ENCODE measurements around the gene AEBP2. TPM values are rescaled to one million over a fixed set of nuclear protein-coding genes. Genes with fewer than 3 reads are reported as not detected.
"Not testable (repeated sequence)": the region's sequence is repeated elsewhere in the genome, so short reads cannot be mapped to it uniquely, and the experiment has no call there.

Gene AEBP2
- total RNA-seq, 1 experiment from 2014 or later = 50.3 TPM

- Histone ChIP-seq H3K79me2 (ENCODE audit: low read depth) (no peaks in the 10 kb centered on the region), H3K4me2 (no peak overlapping the region), H2AFZ (no peak overlapping the region), H3K9me2 (ENCODE audit: insufficient read depth) (no peaks in the 10 kb centered on the region), H3K4me1 (replicated peaks; ENCODE audit: insufficient read depth) (no peaks in the 10 kb centered on the region), H3K27ac (no peak overlapping the region), H3K9me3 (ENCODE audit: insufficient read depth, low read depth) (no peaks in the 10 kb centered on the region), H4K20me1 (ENCODE audit: insufficient read depth) (no peaks in the 10 kb centered on the region), H3K36me3 (ENCODE audit: low read depth) (no peaks in the 10 kb centered on the region), H3K27me3 (ENCODE audit: insufficient read depth, low read depth) (no peaks in the 10 kb centered on the region), H3K4me3 (no peak overlapping the region), H3F3A (ENCODE audit: insufficient read depth, low read depth) (no peaks in the 10 kb centered on the region)
- TF ChIP-seq EZH2 (IDR thresholded peaks at IDR 0.05; ENCODE audit: low read depth) = no peak
- TF ChIP-seq CTCF (conservative IDR thresholded peaks at IDR 0.05) = no peak
- ChIA-PET CTCF (no interaction called here), POLR2A (ENCODE audit: unreplicated experiment) (interaction anchor here (0.7 kb wide), 1 partner anchor 8 kb away, joined by 4 read pairs; no protein-coding TSS in a partner anchor)
- BruUV-seq (replicated peaks) = no TSS peak
- DNase-seq = no peak
- intact Hi-C loops (cut with micrococcal nuclease; ENCODE audit: unreplicated experiment) = no loop called here
Observed at GRCh38 chr12:19411234-19412204, 27.8 kb upstream of the AEBP2 start.

DNA sequence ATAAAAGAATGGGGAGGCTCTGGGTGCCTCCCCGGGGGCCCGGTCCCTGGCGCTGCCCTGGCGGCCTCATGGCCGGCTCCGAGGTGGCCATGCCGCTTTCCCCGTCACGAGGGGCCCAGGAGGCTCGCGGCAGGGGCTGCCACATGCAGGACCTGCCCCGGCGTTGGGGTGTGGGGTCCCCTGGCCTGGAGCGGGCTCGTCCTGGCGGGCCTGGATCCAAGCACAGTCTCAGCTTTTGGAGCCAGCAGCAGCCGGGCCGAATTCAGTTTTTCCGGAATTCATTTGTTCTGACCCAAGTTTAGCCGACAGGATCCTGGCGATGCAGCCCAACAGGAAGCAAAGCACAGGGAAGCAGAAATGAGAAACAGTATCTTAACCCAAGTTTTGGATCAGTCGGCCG is 26.4 kb upstream of the AEBP2 start:
- BruUV-seq (replicated peaks) = no TSS peak
- intact Hi-C loops (cut with micrococcal nuclease; ENCODE audit: unreplicated experiment) = no loop called here
- no peak overlapping the region for H3K27ac ChIP-seq
- no peaks in the 10 kb centered on the region for H3K4me1 ChIP-seq (replicated peaks; ENCODE audit: insufficient read depth)
- TF ChIP-seq EZH2 (IDR thresholded peaks at IDR 0.05; ENCODE audit: low read depth) (no peak), CTCF (conservative IDR thresholded peaks at IDR 0.05) (no peak)
- no peaks in the 10 kb centered on the region for H3K79me2 ChIP-seq (ENCODE audit: low read depth)
- no peaks in the 10 kb centered on the region for H3F3A ChIP-seq (ENCODE audit: insufficient read depth, low read depth)
- no peaks in the 10 kb centered on the region for H3K36me3 ChIP-seq (ENCODE audit: low read depth)
- no peaks in the 10 kb centered on the region for H3K9me3 ChIP-seq (ENCODE audit: insufficient read depth, low read depth)
- H3K27me3 ChIP-seq (ENCODE audit: insufficient read depth, low read depth) = no peaks in the 10 kb centered on the region
- ChIA-PET CTCF (no interaction called here), POLR2A (ENCODE audit: unreplicated experiment) (no interaction called here)
- H4K20me1 ChIP-seq (ENCODE audit: insufficient read depth) = no peaks in the 10 kb centered on the region
- no peak overlapping the region for H2AFZ ChIP-seq
- no peaks in the 10 kb centered on the region for H3K9me2 ChIP-seq (ENCODE audit: insufficient read depth)
- no peak overlapping the region for H3K4me2 ChIP-seq
- no peak overlapping the region for H3K4me3 ChIP-seq
- no peak for DNase-seq

- H3F3A ChIP-seq (ENCODE audit: insufficient read depth, low read depth); DNase-seq; H4K20me1 ChIP-seq (ENCODE audit: insufficient read depth); intact Hi-C loops (cut with micrococcal nuclease; ENCODE audit: unreplicated experiment); H3K27me3 ChIP-seq (ENCODE audit: insufficient read depth, low read depth); CTCF ChIA-PET; H3K4me2 ChIP-seq; H3K79me2 ChIP-seq (ENCODE audit: low read depth); H3K27ac ChIP-seq; H3K9me2 ChIP-seq (ENCODE audit: insufficient read depth); H3K36me3 ChIP-seq (ENCODE audit: low read depth); H3K4me1 ChIP-seq (replicated peaks; ENCODE audit: insufficient read depth); H3K4me3 ChIP-seq; BruUV-seq (replicated peaks); H3K9me3 ChIP-seq (ENCODE audit: insufficient read depth, low read depth); POLR2A ChIA-PET (ENCODE audit: unreplicated experiment); H2AFZ ChIP-seq: not testable (repeated sequence)
Observed at GRCh38 chr12:19413582-19413981, 25.7 kb upstream of the AEBP2 start.
